ENCODE measurements around the gene CCDC174. TPM values are rescaled to one million over a fixed set of nuclear protein-coding genes. Genes with fewer than 3 reads are reported as not detected.

The CCDC174 gene
- total and polyA plus RNA-seq, 10 of the 15 experiments (the other 5 are each of a cell fraction or from before 2014, with no cell fraction given) = 11.6 to 31.3 (median 19.1) TPM

DNA sequence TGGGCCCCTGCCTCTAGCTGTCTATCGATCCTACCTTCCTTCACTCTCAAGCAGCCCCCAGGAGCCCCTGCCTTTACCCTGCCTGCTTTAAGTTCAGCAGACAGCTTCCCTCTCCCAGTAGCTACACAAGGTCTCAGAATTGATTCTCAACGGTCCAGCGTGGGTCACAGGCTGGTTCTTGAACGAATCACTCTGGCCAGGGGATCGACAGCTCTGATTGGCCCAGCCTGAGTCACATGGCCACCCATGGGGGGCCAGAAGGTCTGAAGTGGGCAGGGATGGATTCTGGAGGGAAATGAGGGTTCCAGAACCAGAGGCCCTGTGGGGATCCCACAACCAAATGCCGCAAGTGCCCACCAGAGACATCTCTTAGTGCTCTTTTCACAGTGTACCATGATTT is 23.7 kb upstream of the CCDC174 start:
- POLR2A ChIA-PET = no interaction called here
- Histone ChIP-seq H3K27ac (ENCODE audit: control insufficient read depth, insufficient read depth) (no peak overlapping the region), H3K9ac (ENCODE audit: control insufficient read depth, insufficient read depth, low read length) (no peak overlapping the region), H3K9me3 (replicated peaks; ENCODE audit: control insufficient read depth, insufficient read depth, low read length) (no peaks in the 10 kb centered on the region; the same call in 2 of the 3 replicates), H2AFZ (ENCODE audit: control insufficient read depth, low read depth, low read length) (no peak overlapping the region), H3K4me1 (ENCODE audit: control insufficient read depth, insufficient read depth, low read length) (no peaks in the 10 kb centered on the region), H4K20me1 (ENCODE audit: control insufficient read depth, insufficient read depth) (no peaks in the 10 kb centered on the region), H3K79me2 (ENCODE audit: control insufficient read depth, insufficient read depth, low read length) (no peaks in the 10 kb centered on the region), H3K4me2 (ENCODE audit: control insufficient read depth, insufficient read depth) (no peak overlapping the region), H3K4me3 (no peak overlapping the region), H3K36me3 (ENCODE audit: control insufficient read depth in 2 of 2, insufficient read depth in 2 of 2, low read length in 1 of 2) (no peaks in the 10 kb centered on the region), H3K27me3 (replicated peaks in 1 of 2; ENCODE audit: control insufficient read depth in 2 of 2, insufficient read depth in 2 of 2, low read length in 1 of 2) (peaks cover 2 to 8% of the 10 kb centered on the region in 2 experiments; a peak in 3 of 4 replicates)
- CTCF ChIA-PET = interaction anchor here (0.7 kb wide), 1 partner anchor 9 kb away, joined by 3 read pairs; no protein-coding TSS in a partner anchor
- no peak for FAIRE-seq
- in situ Hi-C loops (cut with MboI) (no loop called here), intact Hi-C loops (cut with micrococcal nuclease; ENCODE audit: unreplicated experiment) (no loop called here)
- RAD21 ChIA-PET (ENCODE audit: unreplicated experiment) = no interaction called here
- TF ChIP-seq ZNF622 (IDR thresholded peaks at IDR 0.05) = no peak
- TF ChIP-seq RAD51 (IDR thresholded peaks at IDR 0.05) = no peak
- no peak for TF ChIP-seq RB1 (IDR thresholded peaks at IDR 0.05; ENCODE audit: borderline replicate concordance)
- TF ChIP-seq SRF (IDR thresholded peaks at IDR 0.05; ENCODE audit: low read depth in 2 of 2, low read length in 2 of 2) = no peak
- TF ChIP-seq WRNIP1 (IDR thresholded peaks at IDR 0.05; ENCODE audit: borderline replicate concordance, low read depth, low read length) = no peak
- TF ChIP-seq STAT1 (conservative IDR thresholded peaks at IDR 0.05) = no peak
- no peak for TF ChIP-seq HDAC2 (IDR thresholded peaks at IDR 0.05)
- TF ChIP-seq PAX5 (IDR thresholded peaks at IDR 0.05; ENCODE audit: borderline replicate concordance, low read depth, low read length) = no peak
- TF ChIP-seq CBFB (IDR thresholded peaks at IDR 0.05; ENCODE audit: low read depth) = no peak
- TF ChIP-seq ZNF217 (IDR thresholded peaks at IDR 0.05) = no peak
- no peak for TF ChIP-seq IRF4 (IDR thresholded peaks at IDR 0.05; ENCODE audit: low read depth, low read length)
- TF ChIP-seq MXI1 (IDR thresholded peaks at IDR 0.05; ENCODE audit: low read depth, low read length) = no peak
- TF ChIP-seq, protein P1, sequence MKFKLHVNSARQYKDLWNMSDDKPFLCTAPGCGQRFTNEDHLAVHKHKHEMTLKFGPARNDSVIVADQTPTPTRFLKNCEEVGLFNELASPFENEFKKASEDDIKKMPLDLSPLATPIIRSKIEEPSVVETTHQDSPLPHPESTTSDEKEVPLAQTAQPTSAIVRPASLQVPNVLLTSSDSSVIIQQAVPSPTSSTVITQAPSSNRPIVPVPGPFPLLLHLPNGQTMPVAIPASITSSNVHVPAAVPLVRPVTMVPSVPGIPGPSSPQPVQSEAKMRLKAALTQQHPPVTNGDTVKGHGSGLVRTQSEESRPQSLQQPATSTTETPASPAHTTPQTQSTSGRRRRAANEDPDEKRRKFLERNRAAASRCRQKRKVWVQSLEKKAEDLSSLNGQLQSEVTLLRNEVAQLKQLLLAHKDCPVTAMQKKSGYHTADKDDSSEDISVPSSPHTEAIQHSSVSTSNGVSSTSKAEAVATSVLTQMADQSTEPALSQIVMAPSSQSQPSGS (IDR thresholded peaks at IDR 0.05; ENCODE audit: low read length) = no peak
- TF ChIP-seq FOS (IDR thresholded peaks at IDR 0.05; ENCODE audit: borderline replicate concordance, extremely low read depth, insufficient read length) = no peak
- TF ChIP-seq, protein P2, sequence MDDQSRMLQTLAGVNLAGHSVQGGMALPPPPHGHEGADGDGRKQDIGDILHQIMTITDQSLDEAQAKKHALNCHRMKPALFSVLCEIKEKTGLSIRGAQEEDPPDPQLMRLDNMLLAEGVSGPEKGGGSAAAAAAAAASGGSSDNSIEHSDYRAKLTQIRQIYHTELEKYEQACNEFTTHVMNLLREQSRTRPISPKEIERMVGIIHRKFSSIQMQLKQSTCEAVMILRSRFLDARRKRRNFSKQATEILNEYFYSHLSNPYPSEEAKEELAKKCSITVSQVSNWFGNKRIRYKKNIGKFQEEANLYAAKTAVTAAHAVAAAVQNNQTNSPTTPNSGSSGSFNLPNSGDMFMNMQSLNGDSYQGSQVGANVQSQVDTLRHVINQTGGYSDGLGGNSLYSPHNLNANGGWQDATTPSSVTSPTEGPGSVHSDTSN (IDR thresholded peaks at IDR 0.05; ENCODE audit: insufficient replicate concordance, low read depth, low read length) = no peak
- WGBS (ENCODE audit: insufficient coverage, insufficient replicate concordance, low lambda C conversion rate, missing lambda C conversion rate) = 43% methylated on average over 6 of the region's 6 CpGs
- DNase-seq (ENCODE audit: low read depth, low spot score) = no peak
- BruUV-seq (replicated peaks) = no TSS peak
- SMC1A ChIA-PET (ENCODE audit: uncharacterized antibody, unreplicated experiment) = interaction anchor here (1.1 kb wide), 1 partner anchor 153 kb away, joined by 3 read pairs; no protein-coding TSS in a partner anchor
- no peak for ATAC-seq
